GM12878 (cell line): ENCODE measurements around the gene FBLN7. TPM values are rescaled to one million over a fixed set of nuclear protein-coding genes. Genes with fewer than 3 reads are reported as not detected.

Source experiments
- ATAC-seq: fragments of 200-7000 bp; cut with Tn5 transposase; 3 replicates; pipeline ENCODE4 v1.9.1; 2020; ENCODE audit warnings: mild to moderate bottlenecking, moderate library complexity
- BruUV-seq: library from RNA; stranded (reverse); fragments of 400-500 nt; replicated peaks from 2 replicates; lab custom pipeline; 2021; lab: Mats Ljungman, UMichigan
- CTCF ChIA-PET: fragments of 300-600 bp; sonication (Branson Sonifier 250); formaldehyde crosslinking; extraction: SDS; loops from one replicate; lab custom pipeline; 2021; ENCODE audit warnings: inconsistent platforms; lab: Yijun Ruan, JAX
- POLR2A ChIA-PET: fragments of 350-600 bp; formaldehyde crosslinking; extraction: SDS; loops from one replicate; lab custom pipeline; 2021; ENCODE audit warnings: inconsistent platforms; lab: Charles Lee
- RAD21 ChIA-PET: fragments of 300-600 bp; sonication (Branson Sonifier 250); formaldehyde crosslinking; loops from one replicate; lab custom pipeline; 2023; ENCODE audit warnings: antibody characterized with exemption; ENCODE audit not compliant: unreplicated experiment; lab: Charles Lee
- SMC1A ChIA-PET: fragments of 300-600 bp; sonication (Branson Sonifier 250); formaldehyde crosslinking; loops from one replicate; lab custom pipeline; 2023; ENCODE audit not compliant: unreplicated experiment, uncharacterized antibody; lab: Charles Lee
- DNase-seq: peaks from one replicate; pipeline ENCODE4 v3.0.0-alpha.2; 2011; ENCODE audit warnings: low read depth, low spot score
- FAIRE-seq: peaks from 3 replicates; lab custom pipeline; 2011; peaks lifted over from hg19 to GRCh38; lab: Jason Lieb, UNC
- H2AFZ ChIP-seq: 2 replicates; pipeline ENCODE4 v1.6.0; 2011; ENCODE audit warnings: low read depth, low read length, control low read depth; ENCODE audit not compliant: control insufficient read depth
- H3K27ac ChIP-seq: 2 replicates; pipeline ENCODE4 v1.5.1; 2011; ENCODE audit warnings: control low read depth; ENCODE audit not compliant: control insufficient read depth, insufficient read depth
- H3K27me3 ChIP-seq, 2 experiments: replicated peaks in 1 of 2; 2 replicates each; pipeline versions ENCODE4 v1.6.0 to v1.6.1; 2011; ENCODE audit warnings: low read length in 1 of 2; ENCODE audit not compliant: control insufficient read depth in 2 of 2, insufficient read depth in 2 of 2
- H3K36me3 ChIP-seq, 2 experiments: 2 replicates each; pipeline ENCODE4 v1.5.1; 2011; ENCODE audit warnings: low read length in 1 of 2; ENCODE audit not compliant: control insufficient read depth in 2 of 2, insufficient read depth in 2 of 2
- H3K4me1 ChIP-seq: 2 replicates; pipeline ENCODE4 v1.6.1; 2011; ENCODE audit warnings: mild to moderate bottlenecking, low read length, moderate library complexity, mixed read lengths; ENCODE audit not compliant: control insufficient read depth, insufficient read depth
- H3K4me2 ChIP-seq: 2 replicates; pipeline ENCODE4 v1.6.0; 2011; ENCODE audit warnings: control low read depth; ENCODE audit not compliant: control insufficient read depth, insufficient read depth
- H3K4me3 ChIP-seq: fragments of 200-600 bp; sonication (generic); 2 replicates; pipeline ENCODE4 v1.5.1; 2016
- H3K79me2 ChIP-seq: 2 replicates; pipeline ENCODE4 v1.6.0; 2011; ENCODE audit warnings: low read length; ENCODE audit not compliant: control insufficient read depth, insufficient read depth
- H3K9ac ChIP-seq: 2 replicates; pipeline ENCODE4 v1.8.0; 2011; ENCODE audit warnings: low read length, control low read depth, mixed read lengths; ENCODE audit not compliant: control insufficient read depth, insufficient read depth
- H3K9me3 ChIP-seq: replicated peaks from 3 replicates; pipeline ENCODE4 v1.5.1; 2011; ENCODE audit warnings: mild to moderate bottlenecking, low read length; ENCODE audit not compliant: control insufficient read depth, insufficient read depth
- H4K20me1 ChIP-seq: 2 replicates; pipeline ENCODE4 v1.6.0; 2011; ENCODE audit not compliant: control insufficient read depth, insufficient read depth
- E2F4 ChIP-seq: IDR thresholded peaks from 2 replicates; pipeline ENCODE4 v1.6.1; 2012; ENCODE audit warnings: low read depth, low read length, improper control_type of control experiment
- JUNB ChIP-seq: IDR thresholded peaks from 2 replicates; pipeline ENCODE4 v1.6.1; 2016; ENCODE audit warnings: antibody characterized with exemption, mild to moderate bottlenecking
- MXI1 ChIP-seq: fragments of 150-350 bp; IDR thresholded peaks from 2 replicates; pipeline ENCODE4 v1.6.1; 2011; ENCODE audit warnings: low read depth, mild to moderate bottlenecking, inconsistent platforms, low read length, improper control_type of control experiment
- NBN ChIP-seq: fragments of 450-650 bp; IDR thresholded peaks from 2 replicates; pipeline ENCODE4 v1.6.1; 2016
- NFYB ChIP-seq: IDR thresholded peaks from 2 replicates; pipeline ENCODE4 v1.6.1; 2011; ENCODE audit warnings: low read depth, mild to moderate bottlenecking, low read length, improper control_type of control experiment, moderate library complexity; ENCODE audit not compliant: insufficient read depth
- NR2C2 ChIP-seq: IDR thresholded peaks from 2 replicates; pipeline ENCODE4 v1.6.1; 2011; ENCODE audit warnings: borderline replicate concordance, low read depth; ENCODE audit not compliant: control insufficient read depth, insufficient read length
- PML ChIP-seq: IDR thresholded peaks from 2 replicates; pipeline ENCODE4 v1.6.1; 2012; ENCODE audit warnings: low read length, inconsistent platforms
- POLR2AphosphoS5 ChIP-seq: IDR thresholded peaks from 2 replicates; pipeline ENCODE4 v1.6.1; 2011; ENCODE audit warnings: mild to moderate bottlenecking, low read length, inconsistent platforms
- POU2F2 ChIP-seq: IDR thresholded peaks from 3 replicates; pipeline ENCODE4 v1.6.1; 2011; ENCODE audit warnings: low read depth, mild to moderate bottlenecking, low read length, borderline replicate concordance
- RCOR1 ChIP-seq: conservative IDR thresholded peaks from 2 replicates; pipeline ENCODE4 v1.6.1; 2012; ENCODE audit warnings: low read depth, low read length, improper control_type of control experiment
- RELA ChIP-seq: fragments of 450-650 bp; IDR thresholded peaks from 2 replicates; pipeline ENCODE4 v1.8.0; 2014; ENCODE audit warnings: borderline replicate concordance; ENCODE audit not compliant: partially characterized antibody
- SREBF1 ChIP-seq: IDR thresholded peaks from 2 replicates; pipeline ENCODE4 v1.6.1; 2012; ENCODE audit warnings: mild to moderate bottlenecking, low read length
- SREBF2 ChIP-seq: IDR thresholded peaks from 2 replicates; pipeline ENCODE4 v1.6.1; 2012; ENCODE audit warnings: mild to moderate bottlenecking, low read length
- TCF3 ChIP-seq: IDR thresholded peaks from 2 replicates; pipeline ENCODE4 v1.6.1; 2012; ENCODE audit warnings: low read depth, mild to moderate bottlenecking, low read length, borderline replicate concordance; ENCODE audit not compliant: insufficient read depth
- WGBS: methylation state at CpG from one replicate; pipeline ENCODE4 v1.1.6; 2016; ENCODE audit warnings: low lambda C conversion rate; ENCODE audit not compliant: insufficient replicate concordance, insufficient coverage; ENCODE audit errors: missing lambda C conversion rate; 5-methylcytosine and 5-hydroxymethylcytosine counted together
- in situ Hi-C: fragments of 300-500 bp; cut with MboI; formaldehyde crosslinking; loops from 9 replicates; pipeline ENCODE4 v1.14.3; 2018; ENCODE audit warnings: mixed read lengths
- intact Hi-C: fragments of 100-400 bp; cut with micrococcal nuclease; formaldehyde crosslinking; loops from one replicate; pipeline ENCODE4 v1.14.2; 2022; ENCODE audit not compliant: unreplicated experiment
- polyA plus RNA-seq, 11 experiments: library from polyadenylated mRNA; depleted of rRNA in 4 of 11; unstranded in 6 of 11; stranded (reverse) in 5 of 11; fragments of >200 nt; fragmentation: Nextera tagmentation in 4 of 11; fragmentation: Illumina TruSeq in 1 of 11; extraction: Ambion mirVana in 4 of 11; extraction: Trizol in 1 of 11; gene quantifications; 1 replicate in 1 of 11; 2 replicates in 10 of 11; pipeline versions ENCODE4 v1.2.1 to v1.2.3, GENCODE V29; 2011 to 2016; ENCODE audit warnings: inconsistent platforms in 2 of 11, missing spikeins in 2 of 11, low read depth in 1 of 11
- total RNA-seq, 4 experiments: library from RNA; depleted of rRNA in 3 of 4; stranded (reverse); fragments of >200 nt in 3 of 4; fragmentation: Illumina TruSeq in 1 of 4; extraction: Trizol in 1 of 4; gene quantifications; 2 replicates each; pipeline versions ENCODE4 v1.2.1 to v1.2.3, GENCODE V29; 2013 to 2021

The FBLN7 gene
- total and polyA plus RNA-seq, 10 of the 15 experiments (the other 5 are each of a cell fraction or from before 2014, with no cell fraction given) = 0.01 to 0.10 (median 0.01) TPM; not detected in 7

GRCh38 chr2:112143150-112143549 lies 5.0 kb downstream of the FBLN7 start:
- H3K27me3 ChIP-seq = peaks cover 0 to under 1% of the 10 kb centered on the region in 2 experiments; a peak in 1 of 4 replicates
- no peak overlapping the region for H2AFZ ChIP-seq
- ChIA-PET SMC1A (no interaction called here), POLR2A (no interaction called here), CTCF (no interaction called here), RAD21 (no interaction called here)
- H3K27ac ChIP-seq = no peak overlapping the region
- FAIRE-seq (no peak), DNase-seq (no peak), ATAC-seq (no peak)
- no peaks in the 10 kb centered on the region for H3K36me3 ChIP-seq
- H3K4me1 ChIP-seq = no peaks in the 10 kb centered on the region
- no TSS peak for BruUV-seq
- H3K4me3 ChIP-seq = no peak overlapping the region
- no peak overlapping the region for H3K9ac ChIP-seq
- TF ChIP-seq E2F4 = no peak
- no peak for TF ChIP-seq NFYB
- in situ Hi-C loops = no loop called here
- no peaks in the 10 kb centered on the region for H4K20me1 ChIP-seq
- intact Hi-C loops = no loop called here
- no peak overlapping the region for H3K4me2 ChIP-seq
- H3K79me2 ChIP-seq = no peaks in the 10 kb centered on the region
- H3K9me3 ChIP-seq = no peaks in the 10 kb centered on the region
- 83% methylated on average over 5 of the region's 5 CpGs for WGBS

- H3K27me3 ChIP-seq = no peaks in the 10 kb centered on the region; a peak in 1 of 4 replicates
- H3K79me2 ChIP-seq = no peaks in the 10 kb centered on the region
- POLR2A ChIA-PET = no interaction called here
- H4K20me1 ChIP-seq = no peaks in the 10 kb centered on the region
- in situ Hi-C loops = no loop called here
- no peaks in the 10 kb centered on the region for H3K9me3 ChIP-seq
- H3K36me3 ChIP-seq = no peaks in the 10 kb centered on the region
- 89% methylated on average over 6 of the region's 6 CpGs for WGBS
- SMC1A ChIA-PET = no interaction called here
- no peaks in the 10 kb centered on the region for H3K4me1 ChIP-seq
- BruUV-seq = no TSS peak
- TF ChIP-seq MXI1 (no peak), NR2C2 (no peak), JUNB (no peak), NBN (no peak), SREBF2 (no peak), PML (no peak), POLR2AphosphoS5 (no peak), SREBF1 (no peak), POU2F2 (no peak), TCF3 (no peak), RELA (no peak), RCOR1 (no peak)
- H3K4me3 ChIP-seq = no peak overlapping the region
- no peak for ATAC-seq
- no peak overlapping the region for H3K27ac ChIP-seq
- RAD21 ChIA-PET = no interaction called here
- CTCF ChIA-PET = no interaction called here
- intact Hi-C loops = no loop called here
- H2AFZ ChIP-seq = no peak overlapping the region
- DNase-seq = no peak
- no peak overlapping the region for H3K9ac ChIP-seq
- H3K4me2 ChIP-seq = no peak overlapping the region
- FAIRE-seq = no peak
Observed at GRCh38 chr2:112144966-112145365, 6.8 kb downstream of the FBLN7 start.
